Measurements from ENCODE around the gene PGLYRP2.

The PGLYRP2 gene

DNA sequence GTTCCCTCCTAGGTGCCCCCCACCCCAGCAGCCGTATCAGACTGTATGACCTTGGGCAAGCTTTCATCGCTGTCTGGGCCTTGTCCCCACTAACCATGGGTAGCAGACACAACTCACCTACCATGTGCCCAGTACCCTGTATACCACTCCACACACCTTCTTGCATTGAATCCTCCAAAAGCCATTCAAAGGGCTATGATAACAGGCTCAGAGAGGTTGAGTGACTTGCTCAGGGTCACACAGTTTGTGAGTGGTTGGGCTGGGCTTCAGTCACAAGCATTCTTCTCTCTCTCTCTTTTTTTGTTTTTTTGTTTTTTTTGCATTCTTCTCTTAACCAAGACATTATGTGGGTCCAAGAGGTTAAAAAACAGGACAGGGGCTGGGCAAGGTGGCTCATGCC, 17.6 kb downstream of the PGLYRP2 start:
- no peak overlapping the region for H3K4me3 ChIP-seq (ENCODE audit: low read length)
- H3K36me3 ChIP-seq (ENCODE audit: control insufficient read depth, low read length), result peaks cover 10% of the 10 kb centered on the region
- no peaks in the 10 kb centered on the region for H3K9me3 ChIP-seq (ENCODE audit: control insufficient read depth, insufficient read depth, low read length)
- no peak overlapping the region for H3K4me2 ChIP-seq (ENCODE audit: low read length)
- 0 out of 2 replicates have a peak, but pooled peaks cover under 1% of the 10 kb centered on the region for H3F3A ChIP-seq (ENCODE audit: control insufficient read depth, insufficient read depth)
- no peak overlapping the region for H3K27ac ChIP-seq (ENCODE audit: low read depth, low read length)
- no peaks in the 10 kb centered on the region for H3K9me2 ChIP-seq (replicated peaks; ENCODE audit: control insufficient read depth, low read length)
- H3K27me3 ChIP-seq (ENCODE audit: control insufficient read depth, low read length), result no peaks in the 10 kb centered on the region
- H3K4me1 ChIP-seq (ENCODE audit: control insufficient read depth, low read length), result peaks cover 25% of the 10 kb centered on the region
- no peaks in the 10 kb centered on the region for H4K20me1 ChIP-seq (ENCODE audit: control insufficient read depth, insufficient read depth, low read depth, low read length)
- TF ChIP-seq EZH2phosphoT487 (IDR thresholded peaks at IDR 0.05; ENCODE audit: borderline replicate concordance, low read length), result no peak
- TF ChIP-seq, protein P1, sequence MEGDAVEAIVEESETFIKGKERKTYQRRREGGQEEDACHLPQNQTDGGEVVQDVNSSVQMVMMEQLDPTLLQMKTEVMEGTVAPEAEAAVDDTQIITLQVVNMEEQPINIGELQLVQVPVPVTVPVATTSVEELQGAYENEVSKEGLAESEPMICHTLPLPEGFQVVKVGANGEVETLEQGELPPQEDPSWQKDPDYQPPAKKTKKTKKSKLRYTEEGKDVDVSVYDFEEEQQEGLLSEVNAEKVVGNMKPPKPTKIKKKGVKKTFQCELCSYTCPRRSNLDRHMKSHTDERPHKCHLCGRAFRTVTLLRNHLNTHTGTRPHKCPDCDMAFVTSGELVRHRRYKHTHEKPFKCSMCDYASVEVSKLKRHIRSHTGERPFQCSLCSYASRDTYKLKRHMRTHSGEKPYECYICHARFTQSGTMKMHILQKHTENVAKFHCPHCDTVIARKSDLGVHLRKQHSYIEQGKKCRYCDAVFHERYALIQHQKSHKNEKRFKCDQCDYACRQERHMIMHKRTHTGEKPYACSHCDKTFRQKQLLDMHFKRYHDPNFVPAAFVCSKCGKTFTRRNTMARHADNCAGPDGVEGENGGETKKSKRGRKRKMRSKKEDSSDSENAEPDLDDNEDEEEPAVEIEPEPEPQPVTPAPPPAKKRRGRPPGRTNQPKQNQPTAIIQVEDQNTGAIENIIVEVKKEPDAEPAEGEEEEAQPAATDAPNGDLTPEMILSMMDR (IDR thresholded peaks at IDR 0.05; ENCODE audit: low read depth, low read length, poor library complexity, severe bottlenecking), result no peak
- H3K79me2 ChIP-seq (ENCODE audit: control insufficient read depth, low read length), result peaks cover 15% of the 10 kb centered on the region

DNA sequence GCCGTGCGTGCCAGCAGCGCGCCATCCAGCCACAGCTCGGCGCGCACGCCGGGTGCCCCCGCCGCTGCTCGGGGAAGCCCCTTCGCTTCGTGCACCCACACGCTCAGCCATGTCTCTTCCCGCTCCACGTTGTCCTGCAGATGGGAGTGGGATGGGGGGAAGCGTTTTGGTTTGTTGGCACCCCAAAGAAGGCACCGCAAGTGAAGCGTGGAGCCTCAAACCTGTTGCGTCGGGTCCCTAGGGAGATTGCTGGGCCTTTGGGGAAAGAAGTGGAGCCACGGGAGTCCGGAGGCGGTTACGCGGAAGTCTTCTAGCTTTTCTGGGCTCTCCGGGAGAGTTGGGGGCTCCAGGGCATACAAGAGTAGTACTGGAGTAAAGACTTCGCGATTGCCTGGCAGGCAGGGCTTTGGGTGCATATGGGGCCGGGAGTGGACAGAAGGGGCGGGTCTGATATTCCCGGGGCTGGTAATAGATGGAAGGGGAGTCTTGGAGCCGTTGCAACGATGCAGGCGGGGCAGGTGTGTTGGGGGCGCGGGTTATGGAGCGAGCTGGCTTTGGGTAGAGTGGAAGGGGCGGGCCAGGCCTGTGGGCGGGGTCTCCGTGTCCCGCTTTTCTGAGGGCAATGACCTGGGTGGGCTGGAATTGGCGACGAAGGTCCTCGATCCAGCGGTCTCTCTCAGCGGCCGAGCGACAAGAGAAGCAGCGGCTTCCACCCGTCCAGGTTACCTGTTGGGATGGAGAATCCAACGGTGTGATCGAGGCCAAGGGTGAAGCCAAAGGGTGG, 21.4 kb downstream of the PGLYRP2 start:
- no peak overlapping the region for H3K4me2 ChIP-seq (ENCODE audit: low read length)
- H3K4me1 ChIP-seq (ENCODE audit: control insufficient read depth, low read length), result peaks cover 1% of the 10 kb centered on the region; the same call in 1 of the 2 replicates
- H3K79me2 ChIP-seq (ENCODE audit: control insufficient read depth, low read length), result no peaks in the 10 kb centered on the region; the same call in none of the 2 replicates
- no peak overlapping the region for H3K4me3 ChIP-seq (ENCODE audit: low read length)
- H3K27ac ChIP-seq (ENCODE audit: low read depth, low read length), result no peak overlapping the region
- H3K9me2 ChIP-seq (replicated peaks; ENCODE audit: control insufficient read depth, low read length), result no peaks in the 10 kb centered on the region
- no peaks in the 10 kb centered on the region for H3K27me3 ChIP-seq (ENCODE audit: control insufficient read depth, low read length)
- TF ChIP-seq, protein P1 (IDR thresholded peaks at IDR 0.05; ENCODE audit: low read depth, low read length, poor library complexity, severe bottlenecking), result no peak
- no peak for TF ChIP-seq EZH2phosphoT487 (IDR thresholded peaks at IDR 0.05; ENCODE audit: borderline replicate concordance, low read length)
- no peaks in the 10 kb centered on the region for H4K20me1 ChIP-seq (ENCODE audit: control insufficient read depth, insufficient read depth, low read depth, low read length)
- no peaks in the 10 kb centered on the region for H3F3A ChIP-seq (ENCODE audit: control insufficient read depth, insufficient read depth)
- no peaks in the 10 kb centered on the region for H3K9me3 ChIP-seq (ENCODE audit: control insufficient read depth, insufficient read depth, low read length)
- H3K36me3 ChIP-seq (ENCODE audit: control insufficient read depth, low read length), result peaks cover 20% of the 10 kb centered on the region

DNA sequence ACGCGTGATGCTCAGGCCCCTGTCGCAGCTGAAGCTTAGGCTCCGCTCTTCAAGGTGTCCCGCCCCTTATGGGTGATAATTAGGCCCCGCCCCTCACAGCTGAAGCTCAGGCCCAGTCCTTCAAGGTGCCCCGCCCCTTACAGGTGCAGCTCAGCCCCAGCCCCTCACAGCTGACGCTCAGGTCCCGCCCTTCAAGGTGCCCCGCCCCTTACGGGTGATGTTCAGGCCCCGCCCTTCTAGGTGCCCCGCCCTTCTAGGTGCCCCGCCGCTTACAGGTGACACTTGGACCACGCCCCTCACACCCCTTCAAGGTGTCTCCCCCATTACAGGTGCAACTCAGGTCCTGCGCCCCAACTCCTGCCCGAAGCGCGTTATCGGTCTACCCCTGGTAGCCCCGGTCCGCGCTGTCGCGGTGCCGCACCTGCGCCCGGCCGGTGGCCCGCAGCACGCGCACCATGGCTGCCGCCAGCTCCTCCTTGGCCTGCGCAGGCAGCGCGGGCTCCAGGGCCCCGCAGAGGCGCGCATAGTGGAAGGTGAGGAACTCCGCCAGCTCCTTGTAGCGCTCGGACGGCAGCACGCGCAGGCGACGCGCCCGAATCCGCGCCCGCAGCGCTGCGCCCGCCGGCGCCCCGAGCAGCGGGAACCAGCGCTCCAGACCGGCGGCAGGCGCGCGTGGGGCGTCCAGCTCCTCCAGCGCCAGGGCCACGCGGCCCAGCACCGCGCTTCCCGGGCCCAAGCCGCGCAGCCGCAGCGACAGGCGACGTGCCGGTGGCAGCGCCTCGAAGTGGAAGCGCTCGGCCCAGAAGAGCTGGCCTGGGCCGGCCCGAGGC, 22.2 kb downstream of the PGLYRP2 start:
- Histone ChIP-seq H3K36me3 (ENCODE audit: control insufficient read depth, low read length) (peaks cover 26% of the 10 kb centered on the region), H3K9me2 (replicated peaks; ENCODE audit: control insufficient read depth, low read length) (no peaks in the 10 kb centered on the region), H3K9me3 (ENCODE audit: control insufficient read depth, insufficient read depth, low read length) (no peaks in the 10 kb centered on the region), H3F3A (ENCODE audit: control insufficient read depth, insufficient read depth) (0 out of 2 replicates have a peak, but pooled peaks cover 2% of the 10 kb centered on the region), H3K27me3 (ENCODE audit: control insufficient read depth, low read length) (no peaks in the 10 kb centered on the region), H3K4me3 (ENCODE audit: low read length) (no peak overlapping the region), H3K27ac (ENCODE audit: low read depth, low read length) (no peak overlapping the region), H3K4me2 (ENCODE audit: low read length) (no peak overlapping the region), H4K20me1 (ENCODE audit: control insufficient read depth, insufficient read depth, low read depth, low read length) (no peaks in the 10 kb centered on the region), H3K79me2 (ENCODE audit: control insufficient read depth, low read length) (no peaks in the 10 kb centered on the region), H3K4me1 (ENCODE audit: control insufficient read depth, low read length) (no peaks in the 10 kb centered on the region)
- TF ChIP-seq EZH2phosphoT487 (IDR thresholded peaks at IDR 0.05; ENCODE audit: borderline replicate concordance, low read length), result no peak
- TF ChIP-seq, protein P1 (IDR thresholded peaks at IDR 0.05; ENCODE audit: low read depth, low read length, poor library complexity, severe bottlenecking), result no peak

Data from DOHH2 (cell line).